Measurements from ENCODE around the gene KDM2A. TPM values are rescaled to one million over a fixed set of nuclear protein-coding genes. Genes with fewer than 3 reads are reported as not detected.

The KDM2A gene
- total and polyA plus RNA-seq, 2 donors (not counting 1 experiment from before 2014, with no cell fraction given) = 132 to 229 TPM

GRCh38 chr11:67199751-67200150, 80.7 kb downstream of the KDM2A start:
- no peaks in the 10 kb centered on the region for H3K9me3 ChIP-seq (ENCODE audit: control extremely low read depth in 1 of 3, control insufficient read depth in 2 of 3, insufficient read depth in 1 of 3, low read length in 2 of 3)
- no peak for ATAC-seq (ENCODE audit: low read depth)
- H3K27ac ChIP-seq (ENCODE audit: low read length in 2 of 2) = no peak overlapping the region
- DNase-seq = no peak
- no peak overlapping the region for H2AFZ ChIP-seq (ENCODE audit: insufficient read depth, low read depth, low read length, poor library complexity, severe bottlenecking)
- H3K4me1 Mint-ChIP-seq = peaks cover 4% of the 10 kb centered on the region
- H3K4me3 Mint-ChIP-seq = no peak overlapping the region
- H3K79me2 ChIP-seq (ENCODE audit: control insufficient read depth, insufficient read depth, low read length) = no peaks in the 10 kb centered on the region
- no peak overlapping the region for H3K9ac ChIP-seq (ENCODE audit: low read length)
- H3K27me3 Mint-ChIP-seq = no peaks in the 10 kb centered on the region
- POLR2A ChIA-PET = no interaction called here
- no peak for TF ChIP-seq EZH2 (IDR thresholded peaks at IDR 0.05; ENCODE audit: borderline replicate concordance, insufficient read depth, low read depth, low read length, poor library complexity, severe bottlenecking)
- no peak for TF ChIP-seq CTCF (IDR thresholded peaks at IDR 0.05)
- no peaks in the 10 kb centered on the region for H3K9me3 Mint-ChIP-seq (ENCODE audit: insufficient read depth)
- H4K20me1 ChIP-seq (ENCODE audit: control insufficient read depth, insufficient read depth, low read length, poor library complexity, severe bottlenecking) = no peaks in the 10 kb centered on the region
- H3K36me3 ChIP-seq (replicated peaks in 1 of 2; ENCODE audit: control extremely low read depth in 1 of 2, control insufficient read depth in 1 of 2, extremely low read depth in 1 of 2, insufficient read depth in 2 of 2, low read length in 1 of 2) = peaks cover 4 to 15% of the 10 kb centered on the region in 2 experiments
- H3K27ac Mint-ChIP-seq = no peak overlapping the region
- H3K27me3 ChIP-seq (replicated peaks in 1 of 4; ENCODE audit: control extremely low read depth in 1 of 4, control insufficient read depth in 3 of 4, insufficient read depth in 4 of 4, low read length in 3 of 4) = no peaks in the 10 kb centered on the region
- H3K4me2 ChIP-seq (replicated peaks; ENCODE audit: low read depth, low read length, poor library complexity, severe bottlenecking) = no peak overlapping the region
- no peaks in the 10 kb centered on the region for H3K4me1 ChIP-seq (ENCODE audit: control insufficient read depth in 2 of 2, insufficient read depth in 2 of 2, low read length in 2 of 2)
- no peak overlapping the region for H3K4me3 ChIP-seq (ENCODE audit: control extremely low read depth in 1 of 5, extremely low read depth in 1 of 5, insufficient read depth in 1 of 5, low read depth in 2 of 5, low read length in 4 of 5)
- intact Hi-C loops (cut with micrococcal nuclease) = no loop called here
- CTCF ChIA-PET = interaction anchor here (1.1 to 1.2 kb wide), 2 partner anchors 10 to 118 kb away, joined by 3 read pairs; no protein-coding TSS in a partner anchor

- no peaks in the 10 kb centered on the region for H3K79me2 ChIP-seq (ENCODE audit: control insufficient read depth, insufficient read depth, low read length)
- H3K36me3 ChIP-seq (replicated peaks in 1 of 2; ENCODE audit: control extremely low read depth in 1 of 2, control insufficient read depth in 1 of 2, extremely low read depth in 1 of 2, insufficient read depth in 2 of 2, low read length in 1 of 2) = peaks cover 0 to 15% of the 10 kb centered on the region in 2 experiments
- ATAC-seq (ENCODE audit: low read depth) = no peak
- Mint-ChIP-seq H3K27ac (peak overlapping the region; percentile 18), H3K9me3 (ENCODE audit: insufficient read depth) (no peaks in the 10 kb centered on the region), H3K27me3 (no peaks in the 10 kb centered on the region), H3K4me1 (no peaks in the 10 kb centered on the region), H3K4me3 (no peak overlapping the region)
- ChIA-PET CTCF (no interaction called here), POLR2A (no interaction called here)
- no peaks in the 10 kb centered on the region for H3K4me1 ChIP-seq (ENCODE audit: control insufficient read depth in 2 of 2, insufficient read depth in 2 of 2, low read length in 2 of 2)
- WGBS (ENCODE audit: insufficient coverage) = 100% methylated on average over 3 of the region's 3 CpGs
- no peak for DNase-seq
- no peak overlapping the region for H3K4me2 ChIP-seq (replicated peaks; ENCODE audit: low read depth, low read length, poor library complexity, severe bottlenecking)
- no peak overlapping the region for H3K4me3 ChIP-seq (ENCODE audit: control extremely low read depth in 1 of 5, extremely low read depth in 1 of 5, insufficient read depth in 1 of 5, low read depth in 2 of 5, low read length in 4 of 5)
- TF ChIP-seq CTCF (IDR thresholded peaks at IDR 0.05) (no peak), EZH2 (IDR thresholded peaks at IDR 0.05; ENCODE audit: borderline replicate concordance, insufficient read depth, low read depth, low read length, poor library complexity, severe bottlenecking) (no peak)
- no peak overlapping the region for H3K27ac ChIP-seq (ENCODE audit: low read length in 2 of 2)
- no peaks in the 10 kb centered on the region for H3K27me3 ChIP-seq (replicated peaks in 1 of 4; ENCODE audit: control extremely low read depth in 1 of 4, control insufficient read depth in 3 of 4, insufficient read depth in 4 of 4, low read length in 3 of 4)
- no peaks in the 10 kb centered on the region for H4K20me1 ChIP-seq (ENCODE audit: control insufficient read depth, insufficient read depth, low read length, poor library complexity, severe bottlenecking)
- intact Hi-C loops (cut with micrococcal nuclease) = no loop called here
- no peak overlapping the region for H3K9ac ChIP-seq (ENCODE audit: low read length)
- no peak overlapping the region for H2AFZ ChIP-seq (ENCODE audit: insufficient read depth, low read depth, low read length, poor library complexity, severe bottlenecking)
- no peaks in the 10 kb centered on the region for H3K9me3 ChIP-seq (ENCODE audit: control extremely low read depth in 1 of 3, control insufficient read depth in 2 of 3, insufficient read depth in 1 of 3, low read length in 2 of 3)
These were observed 83.0 kb downstream of the KDM2A start for GRCh38 chr11:67202028-67202427.

Measured in B cell (primary cell).